Activated T-helper 1 cell treated with anti-CD3 and anti-CD28 coated beads, Interleukin-2, amount 50 U/mL, for 16 hours (primary cell): ENCODE measurements around the gene RABL6.
A peak's percentile ranks its signal among the peaks of the same experiment; 100 is the strongest.

Experiments
- DNase-seq, 2 donors: peaks; one replicate each; pipeline ENCODE4 v3.0.0-alpha.2; 2020; ENCODE audit warnings: low read depth in 1 of 2, low spot score in 1 of 2

Gene RABL6

DNA sequence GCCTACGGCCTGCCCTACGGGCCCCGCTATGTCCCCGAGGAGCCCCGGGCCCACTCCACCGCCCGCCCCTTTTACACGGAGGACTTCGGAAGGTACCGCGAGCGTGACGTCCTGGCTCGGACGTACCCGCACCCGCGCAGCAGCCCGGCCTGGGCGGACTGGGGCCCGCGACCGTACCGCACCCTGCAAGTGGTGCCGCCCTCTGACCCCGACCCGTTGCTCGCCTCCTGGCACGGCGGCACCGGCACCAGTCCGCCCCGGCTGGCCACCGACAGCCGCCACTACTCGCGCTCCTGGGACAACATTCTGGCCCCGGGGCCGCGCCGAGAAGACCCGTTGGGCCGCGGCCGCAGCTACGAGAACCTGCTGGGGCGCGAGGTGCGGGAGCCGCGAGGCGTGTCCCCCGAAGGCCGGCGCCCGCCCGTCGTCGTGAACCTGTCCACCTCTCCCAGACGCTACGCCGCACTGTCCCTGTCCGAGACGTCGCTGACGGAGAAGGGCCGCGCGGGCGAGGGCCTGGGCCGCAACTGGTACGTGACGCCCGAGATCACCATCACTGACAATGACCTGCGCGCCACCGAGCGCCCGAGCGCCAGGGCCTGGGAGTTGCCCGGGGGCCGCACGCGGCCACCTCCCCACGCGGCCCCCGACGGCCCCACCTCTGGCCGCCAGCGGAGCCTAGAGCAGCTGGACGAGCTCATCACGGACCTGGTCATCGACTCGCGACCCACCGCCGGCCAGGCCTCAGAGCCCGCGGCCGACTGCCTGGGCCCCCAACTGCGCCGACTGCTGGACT, 37.9 kb downstream of the RABL6 start:
- DNase-seq, result no peak

DNA sequence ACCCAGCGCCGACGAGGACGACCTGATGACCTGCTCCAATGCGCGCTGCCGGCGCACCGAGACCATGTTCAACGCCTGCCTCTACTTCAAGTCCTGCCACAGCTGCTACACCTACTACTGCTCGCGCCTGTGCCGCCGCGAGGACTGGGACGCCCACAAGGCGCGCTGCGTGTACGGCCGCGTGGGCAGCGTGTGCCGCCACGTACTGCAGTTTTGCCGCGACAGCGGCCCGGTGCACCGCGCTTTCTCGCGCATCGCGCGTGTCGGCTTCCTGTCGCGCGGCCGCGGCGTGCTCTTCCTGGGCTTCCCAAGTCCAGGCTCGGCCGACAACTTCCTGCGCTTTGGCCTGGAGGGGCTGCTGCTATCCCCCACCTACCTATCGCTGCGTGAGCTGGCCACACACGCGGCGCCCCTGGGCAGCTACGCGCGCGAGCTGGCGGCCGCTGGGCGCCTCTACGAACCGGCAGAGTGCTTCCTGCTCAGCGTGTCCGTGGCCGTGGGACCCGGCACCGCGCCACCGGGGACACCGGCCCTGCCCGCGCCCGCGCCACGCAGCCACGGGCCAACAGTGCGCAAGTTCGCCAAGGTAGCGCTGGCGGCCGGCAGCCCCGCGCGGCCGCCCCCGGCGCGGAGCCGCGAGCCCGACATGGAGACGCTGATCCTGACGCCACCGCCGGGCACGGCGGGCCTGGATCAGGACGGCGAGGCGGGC, 38.8 kb downstream of the RABL6 start:
- no peak for DNase-seq

DNA sequence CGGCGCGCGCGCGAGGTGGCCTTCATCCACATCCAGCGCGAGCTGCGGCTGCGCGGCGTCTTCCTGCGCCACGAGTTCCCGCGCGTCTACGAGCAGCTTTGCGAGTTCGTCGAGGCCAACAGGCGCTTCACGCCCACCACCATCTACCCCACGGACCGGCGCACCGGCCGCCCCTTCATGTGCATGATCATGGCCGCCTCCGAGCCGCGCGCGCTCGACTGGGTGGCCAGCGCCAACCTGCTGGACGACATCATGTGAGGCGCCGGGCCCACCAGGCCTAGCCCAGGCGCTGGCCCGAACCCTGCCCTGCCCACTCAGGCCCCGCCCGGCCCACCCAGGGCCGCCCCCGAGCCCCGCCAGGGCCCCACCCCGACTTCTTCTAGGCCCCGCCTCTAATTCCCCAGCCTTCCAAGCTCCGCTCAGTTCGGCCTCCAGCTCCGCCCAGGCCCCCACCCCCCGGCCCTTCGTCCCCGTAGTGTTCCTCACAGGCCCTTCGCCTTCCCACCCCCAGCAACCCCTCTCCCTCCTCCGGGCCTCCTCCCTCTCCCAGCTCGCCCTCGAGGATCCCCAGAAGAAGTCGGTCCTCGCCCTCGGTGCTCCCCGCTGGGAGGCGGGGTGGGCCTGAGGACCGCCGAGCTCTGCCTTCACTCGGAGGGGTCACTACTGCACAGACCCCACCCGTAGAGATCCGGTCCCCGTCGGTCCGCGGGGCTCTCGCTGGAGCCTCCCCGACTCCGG, 39.5 kb downstream of the RABL6 start:
- no peak for DNase-seq

DNA sequence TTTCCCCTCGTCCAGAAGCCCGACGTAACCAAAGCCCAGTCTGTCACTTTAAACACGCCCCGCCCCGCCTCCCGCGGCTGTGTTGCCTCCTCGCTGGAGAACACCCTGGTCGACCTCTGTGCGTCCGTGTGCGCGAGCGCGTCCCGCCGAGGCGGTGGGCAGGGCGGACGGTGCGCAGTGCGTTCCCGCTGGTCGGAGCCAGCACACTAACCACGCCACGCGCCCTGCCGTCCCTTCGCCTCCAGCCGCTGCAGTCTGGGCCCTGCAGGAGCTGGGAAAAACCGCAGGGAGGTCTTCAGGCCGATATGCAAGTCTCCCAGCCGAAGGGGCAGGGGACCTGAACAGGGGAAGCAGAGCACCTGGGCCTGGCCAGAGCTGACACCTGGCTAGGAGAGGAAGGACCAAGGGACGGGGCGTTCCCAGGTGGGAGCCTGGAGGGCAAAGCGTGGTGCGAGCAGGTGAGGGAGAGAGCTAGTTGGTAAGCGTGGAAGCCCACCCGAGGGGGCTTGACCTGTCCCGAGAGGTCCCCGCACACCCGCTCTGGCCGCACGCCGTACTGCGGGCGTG, 40.2 kb downstream of the RABL6 start:
- DNase-seq, result peak; percentile 37 to 47

DNA sequence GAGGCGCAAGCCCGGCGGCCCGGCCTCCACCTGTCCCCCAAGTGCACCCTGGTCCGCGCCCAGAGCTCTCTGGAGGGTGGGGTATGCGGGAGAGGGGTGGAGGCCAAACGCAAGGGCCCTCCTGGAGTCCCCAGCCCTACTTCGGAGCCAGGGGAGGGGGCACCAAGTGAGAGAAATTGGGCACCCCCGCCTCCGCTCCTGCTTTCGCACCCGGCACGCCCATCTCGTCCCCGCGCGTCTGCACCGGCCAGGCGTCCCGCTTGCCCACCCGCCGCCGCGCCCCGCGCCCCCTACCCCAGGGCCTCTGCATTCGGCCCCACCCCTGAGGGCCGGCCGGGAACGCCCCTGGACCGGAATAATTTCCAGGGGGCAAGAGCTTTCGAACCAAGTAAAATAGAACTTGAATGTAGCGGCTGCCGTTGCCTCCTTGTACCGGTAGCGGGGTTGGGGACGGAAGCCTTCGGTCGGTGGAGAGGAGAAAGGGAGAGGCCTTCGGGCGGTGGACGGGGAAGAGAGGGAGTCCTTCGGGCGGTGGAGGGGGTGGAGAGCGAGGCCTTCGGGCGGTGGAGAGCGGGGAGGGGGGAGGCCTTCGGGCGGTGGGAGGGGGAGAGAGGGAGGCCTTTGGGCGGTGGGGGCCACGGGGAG, 40.8 kb downstream of the RABL6 start:
- no peak for DNase-seq

DNA sequence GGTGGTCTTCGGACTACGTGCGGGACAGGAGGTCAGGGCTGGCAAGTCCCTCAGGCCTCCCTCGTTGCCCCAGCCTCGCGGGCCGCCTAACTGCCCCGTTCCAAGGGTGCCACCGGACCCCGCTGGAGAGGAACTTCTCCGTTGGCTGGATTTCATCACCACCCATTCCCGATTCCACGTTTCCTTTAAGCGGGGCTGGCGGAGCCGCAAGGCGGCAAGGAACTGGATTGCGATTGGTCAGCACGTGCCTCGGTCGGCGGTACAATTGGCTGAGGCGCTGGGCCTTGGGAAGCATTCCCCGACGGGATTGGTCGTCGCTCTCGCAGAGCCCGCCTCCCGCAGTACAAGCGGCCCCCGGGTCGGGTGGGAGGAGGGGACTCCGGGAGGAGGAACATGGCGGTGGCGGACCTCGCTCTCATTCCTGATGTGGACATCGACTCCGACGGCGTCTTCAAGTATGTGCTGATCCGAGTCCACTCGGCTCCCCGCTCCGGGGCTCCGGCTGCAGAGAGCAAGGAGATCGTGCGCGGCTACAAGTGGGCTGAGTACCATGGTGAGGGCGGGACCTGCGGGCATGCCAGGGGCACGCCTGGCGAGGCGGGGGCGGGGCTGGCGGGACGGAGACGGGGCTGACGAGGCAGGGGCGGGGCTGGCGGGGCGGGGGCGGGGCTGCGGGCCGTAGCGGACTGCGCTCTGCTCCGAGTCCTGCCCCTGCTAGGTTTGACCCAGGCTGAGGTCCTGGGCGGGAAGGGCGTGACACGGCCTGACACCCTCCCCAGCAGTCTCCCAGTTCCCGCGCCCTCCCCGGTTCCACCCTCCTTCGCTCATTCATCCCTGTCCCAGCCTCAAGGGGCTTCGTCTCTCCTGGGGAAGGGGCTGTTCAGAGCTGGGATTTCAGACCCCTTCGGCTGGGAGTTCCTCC, 41.6 kb downstream of the RABL6 start, which contains the start of gene PHPT1:
Gene PHPT1, plus strand, starts transcription at position 372 of the 922 bp plus-strand sequence. Its CDS starts 22 bp downstream, at position 394.
- peak; percentile 89 to 92 for DNase-seq

DNA sequence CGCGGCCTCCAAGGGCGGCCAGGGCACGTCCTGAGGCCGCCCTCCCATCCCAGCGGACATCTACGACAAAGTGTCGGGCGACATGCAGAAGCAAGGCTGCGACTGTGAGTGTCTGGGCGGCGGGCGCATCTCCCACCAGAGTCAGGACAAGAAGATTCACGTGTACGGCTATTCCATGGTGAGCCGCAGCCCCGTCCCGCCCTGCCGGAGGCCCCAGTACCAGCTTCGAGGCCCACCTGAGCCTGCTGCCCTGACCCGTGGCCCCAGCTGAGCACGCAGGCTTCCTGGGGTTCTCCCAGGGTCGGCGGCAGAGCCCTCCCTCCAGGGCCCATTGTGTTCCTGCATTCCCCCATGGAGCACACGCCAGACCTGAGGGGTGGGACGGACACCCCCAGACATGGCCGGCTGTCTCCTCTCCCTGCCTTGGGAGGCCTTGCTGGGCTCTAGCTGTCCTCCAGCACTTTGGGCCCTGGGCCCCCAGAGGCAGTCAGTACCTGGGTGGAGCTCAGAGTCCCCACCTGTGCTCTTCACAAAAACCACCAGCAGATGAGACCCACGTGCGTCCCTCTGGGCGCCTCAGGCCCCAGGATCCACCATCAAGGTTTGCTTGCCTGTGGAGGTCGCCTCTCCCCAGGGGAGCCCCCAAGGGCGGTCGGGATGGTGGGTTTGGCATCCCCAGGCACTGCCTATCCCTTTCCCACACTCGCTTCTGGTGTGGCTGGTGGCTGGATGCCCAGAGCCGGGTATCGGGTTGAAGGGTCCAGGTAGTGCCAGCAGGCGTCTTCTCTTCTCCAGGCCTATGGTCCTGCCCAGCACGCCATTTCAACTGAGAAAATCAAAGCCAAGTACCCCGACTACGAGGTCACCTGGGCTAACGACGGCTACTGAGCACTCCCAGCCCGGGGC, 42.5 kb downstream of the RABL6 start:
- no peak for DNase-seq

DNA sequence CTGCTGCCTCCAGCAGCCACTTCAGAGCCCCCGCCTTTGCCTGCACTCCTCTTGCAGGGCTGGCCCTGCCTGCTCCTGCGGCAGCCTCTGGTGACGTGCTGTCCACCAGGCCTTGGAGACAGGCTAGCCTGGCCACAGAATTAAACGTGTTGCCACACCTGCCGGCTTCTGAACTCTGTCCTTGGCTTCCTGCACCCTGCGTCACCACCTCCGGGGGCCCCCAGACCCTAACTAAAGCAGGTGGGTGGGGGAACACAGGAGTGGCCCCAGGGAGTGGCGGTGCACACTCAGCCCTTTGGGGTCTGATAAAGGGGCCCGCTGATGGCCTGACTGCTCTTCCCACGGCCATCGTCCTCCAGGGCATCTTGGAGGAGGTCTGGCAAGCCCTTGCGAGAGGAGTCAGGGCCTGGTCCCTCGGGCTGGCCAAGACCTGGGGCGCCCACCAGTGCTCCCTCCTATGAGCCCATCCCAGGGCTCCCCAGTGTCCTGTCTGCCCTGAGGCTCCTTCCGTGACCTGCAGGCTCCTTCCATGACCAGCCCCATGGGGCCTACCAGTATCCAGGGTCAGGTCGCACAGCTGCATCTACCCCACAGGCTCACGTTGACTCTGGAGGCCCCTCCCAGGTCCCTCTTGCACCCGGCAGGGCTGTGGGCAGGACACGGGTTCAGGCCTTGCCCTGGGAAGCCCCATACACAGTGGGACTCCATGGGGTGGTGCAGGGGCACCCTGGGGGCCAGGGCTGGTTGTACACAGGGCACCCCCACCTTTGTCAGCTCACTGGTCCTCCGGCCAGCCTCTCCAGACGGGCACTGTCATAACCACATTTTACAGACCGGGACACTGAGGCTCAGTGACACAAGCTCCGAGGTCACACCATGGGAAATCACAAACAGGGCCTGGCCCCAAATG, 43.4 kb downstream of the RABL6 start:
- DNase-seq, result no peak

DNA sequence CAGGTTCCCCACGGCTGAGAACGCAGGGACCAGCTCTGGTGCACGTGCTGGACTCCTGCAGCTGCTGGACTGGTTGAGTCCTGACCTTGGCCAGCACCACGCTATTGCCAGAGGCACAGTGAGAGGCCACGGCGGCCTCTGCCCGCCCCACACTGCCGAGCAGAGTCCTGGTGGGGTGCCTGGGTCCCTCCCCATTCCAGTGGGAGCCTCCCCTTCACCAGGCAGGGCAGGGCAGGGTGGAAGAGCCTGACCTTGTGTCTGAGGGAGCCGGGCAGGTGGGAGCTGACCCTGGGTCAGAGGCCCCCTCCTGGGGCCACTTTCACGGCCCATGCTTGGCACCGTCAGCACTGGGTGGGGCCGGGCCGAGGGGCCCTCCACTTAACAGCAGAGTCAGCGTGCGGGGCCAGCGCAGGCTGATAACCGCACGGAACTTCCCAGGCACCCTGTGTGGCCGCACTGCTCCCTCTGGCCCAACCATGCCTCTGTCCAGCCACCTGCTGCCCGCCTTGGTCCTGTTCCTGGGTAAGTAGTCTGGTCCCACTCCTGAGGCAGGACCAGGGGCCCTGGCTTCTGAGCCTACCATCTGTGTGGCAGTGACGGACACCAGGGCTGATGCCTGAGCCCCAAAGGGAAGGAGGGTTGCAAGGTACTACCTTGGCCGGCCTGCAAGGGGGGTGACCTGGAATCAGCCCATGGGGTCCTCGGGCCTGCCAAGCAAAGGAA, 44.4 kb downstream of the RABL6 start, which contains the start of gene MAMDC4:
Gene MAMDC4, plus strand, starts transcription at position 406 of the 723 bp plus-strand sequence. Its CDS starts 71 bp downstream, at position 477.
- no peak for DNase-seq

DNA sequence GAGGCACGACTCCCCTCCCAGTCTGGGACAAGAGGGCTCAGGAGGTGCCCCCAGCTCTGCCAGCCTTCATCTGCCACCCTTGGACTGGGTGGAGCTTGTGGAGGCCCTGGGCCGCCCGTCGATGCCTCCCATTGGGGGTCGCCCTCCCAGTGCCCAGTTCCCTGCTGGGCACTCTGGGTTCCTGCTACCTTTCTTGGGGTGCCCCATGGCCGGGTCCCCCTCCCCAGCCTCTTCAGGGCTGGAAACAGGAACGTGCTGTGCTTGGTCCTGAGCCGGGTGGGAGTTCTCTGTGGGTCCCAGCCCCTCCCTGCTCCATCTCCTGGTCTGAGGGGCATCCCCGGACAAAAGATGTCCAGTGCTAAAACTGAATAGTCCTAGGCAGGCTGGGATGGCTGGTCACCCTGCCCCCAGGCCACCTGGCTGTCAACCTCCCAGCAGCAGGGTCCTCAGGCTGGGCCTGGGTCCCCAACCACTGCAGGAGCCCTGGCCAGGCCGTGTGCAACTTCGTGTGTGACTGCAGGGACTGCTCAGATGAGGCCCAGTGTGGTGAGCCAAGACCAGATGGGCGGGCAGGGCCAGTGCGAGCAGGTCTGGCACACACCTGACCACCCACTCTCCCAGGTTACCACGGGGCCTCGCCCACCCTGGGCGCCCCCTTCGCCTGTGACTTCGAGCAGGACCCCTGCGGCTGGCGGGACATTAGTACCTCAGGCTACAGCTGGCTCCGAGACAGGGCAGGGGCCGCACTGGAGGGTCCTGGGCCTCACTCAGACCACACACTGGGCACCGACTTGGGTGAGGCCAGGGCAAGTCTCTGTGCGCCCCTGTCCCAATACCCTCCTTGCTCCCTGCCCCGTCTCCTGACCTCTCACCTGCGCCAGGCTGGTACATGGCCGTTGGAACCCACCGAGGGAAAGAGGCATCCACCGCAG, 45.2 kb downstream of the RABL6 start:
- no peak for DNase-seq

DNA sequence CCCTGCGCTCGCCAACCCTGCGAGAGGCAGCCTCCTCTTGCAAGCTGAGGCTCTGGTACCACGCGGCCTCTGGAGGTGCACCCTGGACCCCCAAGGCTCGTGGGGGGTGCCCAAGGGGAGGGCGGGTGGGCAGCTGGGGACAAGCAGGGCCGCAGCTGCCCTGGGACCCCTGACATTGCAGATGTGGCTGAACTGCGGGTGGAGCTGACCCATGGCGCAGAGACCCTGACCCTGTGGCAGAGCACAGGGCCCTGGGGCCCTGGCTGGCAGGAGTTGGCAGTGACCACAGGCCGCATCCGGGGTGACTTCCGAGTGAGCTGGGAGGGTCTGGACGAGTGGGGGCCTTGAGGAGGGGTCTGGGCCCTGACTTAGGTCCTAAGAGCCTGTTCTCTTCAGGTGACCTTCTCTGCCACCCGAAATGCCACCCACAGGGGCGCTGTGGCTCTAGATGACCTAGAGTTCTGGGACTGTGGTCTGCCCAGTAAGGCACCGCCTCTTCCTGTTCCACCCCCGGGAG, 45.9 kb downstream of the RABL6 start:
- DNase-seq, result no peak

DNA sequence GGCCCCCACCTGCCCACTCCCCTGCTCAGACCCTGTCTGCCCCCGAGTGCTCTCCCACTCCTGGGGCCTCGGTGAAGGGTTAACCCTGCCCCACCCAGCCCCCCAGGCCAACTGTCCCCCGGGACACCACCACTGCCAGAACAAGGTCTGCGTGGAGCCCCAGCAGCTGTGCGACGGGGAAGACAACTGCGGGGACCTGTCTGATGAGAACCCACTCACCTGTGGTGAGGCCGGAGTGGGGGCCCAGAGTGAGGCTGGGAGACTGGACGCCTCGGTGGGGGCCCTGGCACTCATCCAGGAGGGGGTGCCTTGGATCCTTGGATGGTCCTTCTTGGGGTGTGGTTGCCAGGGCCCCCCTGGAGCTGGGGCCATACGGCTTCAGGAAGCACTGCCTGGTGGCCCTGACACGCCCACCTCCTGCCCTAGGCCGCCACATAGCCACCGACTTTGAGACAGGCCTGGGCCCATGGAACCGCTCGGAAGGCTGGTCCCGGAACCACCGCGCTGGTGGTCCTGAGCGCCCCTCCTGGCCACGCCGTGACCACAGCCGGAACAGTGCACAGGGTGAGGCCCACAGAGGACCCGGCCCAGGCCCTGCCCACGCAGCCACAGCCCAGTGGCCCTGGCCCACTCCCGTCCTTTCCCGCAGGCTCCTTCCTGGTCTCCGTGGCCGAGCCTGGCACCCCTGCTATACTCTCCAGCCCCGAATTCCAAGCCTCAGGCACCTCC, 46.5 kb downstream of the RABL6 start:
- DNase-seq, result no peak

DNA sequence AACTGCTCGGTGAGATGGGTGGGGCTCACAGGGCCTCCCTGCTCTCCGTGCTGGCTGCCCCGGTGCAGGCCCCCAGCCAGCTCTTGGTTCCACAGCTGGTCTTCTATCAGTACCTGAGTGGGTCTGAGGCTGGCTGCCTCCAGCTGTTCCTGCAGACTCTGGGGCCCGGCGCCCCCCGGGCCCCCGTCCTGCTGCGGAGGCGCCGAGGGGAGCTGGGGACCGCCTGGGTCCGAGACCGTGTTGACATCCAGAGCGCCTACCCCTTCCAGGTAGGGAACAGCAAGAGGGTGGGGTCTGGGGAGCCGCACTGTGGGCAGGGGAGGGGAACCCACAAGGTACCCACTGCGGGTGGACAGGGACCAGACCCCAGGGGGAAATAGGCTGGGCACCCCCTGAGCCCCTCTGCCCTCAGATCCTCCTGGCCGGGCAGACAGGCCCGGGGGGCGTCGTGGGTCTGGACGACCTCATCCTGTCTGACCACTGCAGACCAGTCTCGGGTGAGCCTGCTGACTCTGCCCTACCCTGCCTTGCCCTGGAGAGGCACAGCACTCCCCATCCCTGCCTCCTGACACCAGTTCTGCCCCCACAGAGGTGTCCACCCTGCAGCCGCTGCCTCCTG, 47.2 kb downstream of the RABL6 start:
- no peak for DNase-seq

DNA sequence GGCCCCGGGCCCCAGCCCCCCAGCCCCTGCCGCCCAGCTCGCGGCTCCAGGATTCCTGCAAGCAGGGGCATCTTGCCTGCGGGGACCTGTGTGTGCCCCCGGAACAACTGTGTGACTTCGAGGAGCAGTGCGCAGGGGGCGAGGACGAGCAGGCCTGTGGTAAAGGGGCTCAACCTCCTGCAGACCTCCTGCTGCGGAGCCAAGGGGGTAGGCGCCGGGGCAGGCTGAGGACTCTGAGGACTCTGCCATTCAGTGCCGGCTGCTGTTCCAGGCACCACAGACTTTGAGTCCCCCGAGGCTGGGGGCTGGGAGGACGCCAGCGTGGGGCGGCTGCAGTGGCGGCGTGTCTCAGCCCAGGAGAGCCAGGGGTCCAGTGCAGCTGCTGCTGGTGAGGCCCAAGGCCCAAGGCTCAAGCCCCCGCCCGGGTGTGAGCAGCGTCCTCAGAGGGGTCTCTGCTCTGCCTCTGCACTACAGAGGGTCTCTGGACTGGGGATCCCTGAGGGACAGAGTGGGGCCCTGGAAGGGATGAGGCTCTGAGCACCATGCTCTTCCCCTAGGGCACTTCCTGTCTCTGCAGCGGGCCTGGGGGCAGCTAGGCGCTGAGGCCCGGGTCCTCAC, 47.8 kb downstream of the RABL6 start:
- DNase-seq, result no peak
